ENCODE measurements around the gene RAET1L.
"Not testable (repeated sequence)": the region's sequence is repeated elsewhere in the genome, so short reads cannot be mapped to it uniquely, and the experiment has no call there.

Gene RAET1L, protein sequence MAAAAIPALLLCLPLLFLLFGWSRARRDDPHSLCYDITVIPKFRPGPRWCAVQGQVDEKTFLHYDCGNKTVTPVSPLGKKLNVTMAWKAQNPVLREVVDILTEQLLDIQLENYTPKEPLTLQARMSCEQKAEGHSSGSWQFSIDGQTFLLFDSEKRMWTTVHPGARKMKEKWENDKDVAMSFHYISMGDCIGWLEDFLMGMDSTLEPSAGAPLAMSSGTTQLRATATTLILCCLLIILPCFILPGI

GRCh38 chr6:150025201-150025917, at the start of gene RAET1L:
RAET1L (minus strand) TSS chr6:150025532; CDS start chr6:150025471, 61 bp downstream.
- peak in 1 of 2 donors; percentile 20 for DNase-seq (ENCODE audit: low read depth in 2 of 2)

DNA sequence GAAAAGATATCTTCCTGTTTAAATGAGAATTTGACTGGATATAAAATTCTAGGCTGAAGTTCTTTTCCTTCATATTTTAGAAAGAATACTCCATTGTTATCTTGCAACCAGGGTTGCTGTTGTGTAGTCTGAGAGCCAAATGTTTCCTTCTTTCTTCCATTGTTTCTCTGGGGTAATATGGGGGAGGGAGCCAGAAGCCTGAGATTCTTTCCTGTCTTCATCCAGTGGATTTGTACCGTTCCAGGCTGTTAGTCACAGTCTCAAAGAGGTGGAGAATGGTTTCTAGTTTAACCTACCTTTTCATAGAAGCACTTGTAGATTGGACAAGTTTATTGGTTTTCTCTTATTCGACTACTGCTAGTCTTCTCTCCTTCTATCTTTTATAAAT, 49.7 kb upstream of the RAET1L start:
- no peak for DNase-seq (ENCODE audit: low read depth in 2 of 2)

GRCh38 chr6:150074396-150075033, 49.2 kb upstream of the RAET1L start:
- not testable (repeated sequence) for DNase-seq (ENCODE audit: low read depth in 2 of 2)

DNA sequence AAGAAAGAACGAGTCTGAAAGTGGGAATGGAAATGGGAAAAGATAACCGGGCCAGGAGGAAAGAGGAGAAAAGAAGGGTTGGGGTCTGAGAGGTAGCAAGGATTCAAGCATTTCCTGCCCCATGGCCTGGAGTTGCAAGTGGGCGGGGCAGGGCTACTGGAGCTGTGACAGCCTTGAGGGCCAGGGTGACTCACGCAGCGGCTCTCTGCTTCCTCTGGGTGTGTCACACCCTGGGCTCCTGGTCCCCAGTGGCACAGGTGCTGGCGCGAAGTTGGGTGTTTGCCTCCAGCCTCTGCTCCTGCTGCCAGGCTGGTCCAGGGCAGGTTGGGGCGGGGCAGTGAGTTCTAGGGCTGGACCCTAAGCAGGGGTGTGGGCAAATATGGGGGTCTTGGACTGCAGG, 46.9 kb upstream of the RAET1L start:
- peak in 1 of 2 donors; percentile 35 for DNase-seq (ENCODE audit: low read depth in 2 of 2)

DNA sequence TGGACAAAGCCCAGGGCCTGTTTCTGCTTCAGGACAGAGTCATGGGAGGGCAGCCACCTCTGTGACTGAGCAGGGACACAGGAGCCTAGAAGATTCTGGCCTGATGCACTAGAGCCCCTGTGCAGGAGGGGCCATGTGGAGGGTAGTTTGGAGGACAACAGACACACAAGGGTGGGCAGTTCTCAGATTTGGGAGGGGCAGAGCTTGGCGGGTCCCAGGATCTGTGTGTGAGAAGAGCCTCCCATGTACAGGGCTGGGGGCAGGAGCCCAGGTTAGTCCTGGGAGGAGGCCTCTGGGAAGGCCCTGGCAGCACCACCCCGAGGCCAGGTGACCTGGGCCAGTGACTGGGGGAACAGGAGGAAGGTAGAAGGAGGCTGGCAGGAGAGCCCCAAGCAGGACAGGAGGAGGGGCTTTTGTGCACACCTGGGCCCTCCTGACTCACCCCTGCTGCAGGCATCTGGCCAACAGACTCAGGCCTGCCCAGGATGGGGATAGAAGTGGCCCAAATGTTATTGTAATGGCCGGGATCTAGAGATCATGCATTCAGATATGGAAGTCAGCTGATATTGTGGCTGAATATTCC, 45.0 kb upstream of the RAET1L start:
- no peak for DNase-seq (ENCODE audit: low read depth in 2 of 2)

DNA sequence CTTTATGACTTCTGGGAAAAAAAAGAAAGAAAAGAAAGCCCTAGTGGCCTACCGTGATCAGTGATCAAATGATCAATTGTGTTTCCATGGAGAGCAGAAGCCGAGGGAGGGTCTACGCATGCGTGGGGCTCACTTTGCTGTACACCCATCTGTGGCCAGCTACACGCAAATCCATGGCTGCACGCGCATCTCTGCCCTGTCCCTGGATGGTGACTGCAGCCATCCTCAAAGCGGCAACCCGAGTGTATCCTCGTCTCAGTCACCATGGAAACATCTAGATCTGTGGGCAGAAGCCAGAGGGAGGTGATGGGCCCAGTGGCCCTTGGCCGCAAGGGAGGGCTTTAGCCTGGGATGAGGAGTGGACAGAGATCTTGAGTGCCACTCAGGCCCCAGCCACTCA, 44.4 kb upstream of the RAET1L start:
- no peak for DNase-seq (ENCODE audit: low read depth in 2 of 2)

DNA sequence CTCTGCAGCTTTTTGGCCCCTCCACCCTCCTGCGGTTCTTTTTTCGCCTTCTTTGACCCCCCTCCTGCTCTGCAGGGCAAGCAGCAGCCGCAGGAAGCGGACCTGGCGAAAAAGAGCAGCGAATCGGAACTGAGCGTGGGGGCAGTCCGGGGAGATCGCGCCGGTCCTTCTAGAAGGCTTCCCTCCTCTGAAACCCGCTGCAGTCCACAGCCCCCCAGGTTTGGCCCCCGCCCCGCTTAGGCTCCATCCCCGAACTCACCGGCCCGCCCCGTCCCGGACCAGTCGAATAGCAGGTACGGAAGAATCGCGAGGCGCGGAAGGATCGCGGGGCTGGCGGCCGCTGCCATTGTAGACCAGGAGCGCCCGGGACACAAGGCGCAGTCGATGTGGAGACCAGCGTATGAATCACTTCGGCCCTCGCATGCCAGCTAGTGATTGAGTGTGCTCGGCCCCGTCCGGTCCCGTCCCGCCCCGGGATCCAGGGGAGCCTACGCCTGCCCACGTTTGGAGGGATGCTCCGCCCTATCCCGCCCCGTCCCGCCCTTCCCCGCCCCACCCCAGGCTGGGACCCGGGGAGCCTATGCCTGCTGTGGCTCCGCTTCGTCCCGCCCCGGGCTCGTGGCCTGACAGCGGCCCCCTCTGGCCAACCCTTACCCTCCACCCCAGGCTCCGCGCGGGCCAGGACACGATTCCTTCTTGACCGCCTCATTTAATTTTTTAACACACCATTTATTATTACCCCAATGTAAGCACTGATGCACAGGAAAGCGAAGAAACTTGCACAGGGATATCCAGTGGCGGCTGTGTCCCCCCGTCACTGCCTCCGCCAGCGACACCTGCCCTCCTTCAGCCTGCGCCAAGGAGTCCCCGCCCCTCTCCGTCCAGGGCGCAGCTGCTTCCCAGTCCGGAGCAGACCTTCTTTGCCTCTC, 43.7 kb upstream of the RAET1L start, which contains the start of gene ULBP3:
TSS of gene ULBP3 (minus strand) at position 402 of the 929 bp plus-strand sequence. CDS start at position 347, 55 bp downstream.
- DNase-seq (ENCODE audit: low read depth in 2 of 2), result peak; percentile 33 to 59

GRCh38 chr6:150068151-150068550, 42.8 kb upstream of the RAET1L start:
- no peak for DNase-seq (ENCODE audit: low read depth in 2 of 2)

DNA sequence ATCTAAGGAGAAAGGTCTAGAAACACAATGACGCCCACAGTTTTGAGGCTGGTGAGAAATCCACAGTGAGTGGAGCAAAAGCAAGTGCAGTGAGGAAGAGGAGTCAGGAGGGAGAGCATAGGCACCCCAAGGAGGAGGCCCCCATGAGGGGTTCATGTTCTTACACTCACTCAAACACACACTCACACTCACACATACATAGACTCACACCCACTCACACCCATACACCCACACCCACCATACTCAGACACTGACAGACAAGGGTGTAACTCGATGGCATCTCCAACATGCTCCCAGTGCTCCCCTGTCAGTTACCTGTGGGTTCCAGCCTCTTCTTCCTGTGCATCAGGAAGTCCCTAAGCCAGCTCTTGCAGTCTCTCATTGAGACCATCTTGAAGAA, 39.8 kb upstream of the RAET1L start:
- no peak for DNase-seq (ENCODE audit: low read depth in 2 of 2)

GRCh38 chr6:150063640-150064039, 38.3 kb upstream of the RAET1L start:
- no peak for DNase-seq (ENCODE audit: low read depth in 2 of 2)

- not testable (repeated sequence) for DNase-seq (ENCODE audit: low read depth in 2 of 2)
These were observed 34.6 kb upstream of the RAET1L start for GRCh38 chr6:150059973-150060372.

DNA sequence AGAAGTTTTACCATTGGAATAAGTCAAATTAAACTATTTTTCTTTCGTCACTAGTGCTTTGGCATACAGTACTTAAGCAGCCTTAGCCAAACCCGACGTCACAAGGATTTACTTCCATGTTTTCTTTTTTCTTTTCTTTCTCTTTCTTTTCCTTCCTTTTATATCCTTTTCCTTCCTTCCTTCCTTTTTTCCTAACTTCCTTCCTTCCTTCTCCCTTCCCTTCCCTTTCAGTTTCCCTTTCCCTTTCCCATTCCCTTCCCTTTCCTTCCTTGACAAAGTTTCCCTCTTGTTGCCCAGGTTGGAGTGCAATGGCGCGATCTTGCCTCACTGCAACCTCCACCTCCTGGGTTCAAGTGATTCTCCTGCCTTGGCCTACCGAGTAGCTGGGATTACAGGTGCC, 33.7 kb upstream of the RAET1L start:
- no peak for DNase-seq (ENCODE audit: low read depth in 2 of 2)

DNA sequence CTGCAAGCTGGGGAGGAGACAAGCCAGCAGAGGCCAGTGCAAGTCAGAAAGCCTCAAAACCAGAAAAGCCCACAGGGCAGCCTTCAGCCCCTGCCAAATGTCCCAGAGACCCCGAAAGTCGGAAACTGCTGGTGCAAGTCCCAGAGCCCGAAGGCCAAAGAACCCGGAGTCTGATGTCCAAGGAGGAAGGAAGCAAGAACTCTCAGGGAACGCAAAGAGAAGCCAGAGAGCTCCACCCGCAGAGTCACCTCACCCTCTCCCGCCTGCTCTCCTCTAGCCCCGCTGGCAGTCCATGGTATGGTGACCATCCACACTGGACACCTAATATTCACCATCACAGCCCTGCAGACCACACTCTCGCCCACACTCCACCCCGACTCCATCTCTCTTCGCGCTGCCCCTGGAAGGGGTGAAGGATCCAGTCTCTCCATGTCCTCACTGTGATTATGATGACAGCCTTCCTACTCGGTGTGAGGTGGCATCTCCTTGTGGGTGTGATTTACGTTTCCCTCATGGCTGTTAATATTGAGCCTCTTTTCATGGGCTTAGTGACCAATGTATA, 33.0 kb upstream of the RAET1L start:
- DNase-seq (ENCODE audit: low read depth in 2 of 2), result no peak

- no peak for DNase-seq (ENCODE audit: low read depth in 2 of 2)
These were observed 32.2 kb upstream of the RAET1L start for GRCh38 chr6:150057501-150057951.

DNA sequence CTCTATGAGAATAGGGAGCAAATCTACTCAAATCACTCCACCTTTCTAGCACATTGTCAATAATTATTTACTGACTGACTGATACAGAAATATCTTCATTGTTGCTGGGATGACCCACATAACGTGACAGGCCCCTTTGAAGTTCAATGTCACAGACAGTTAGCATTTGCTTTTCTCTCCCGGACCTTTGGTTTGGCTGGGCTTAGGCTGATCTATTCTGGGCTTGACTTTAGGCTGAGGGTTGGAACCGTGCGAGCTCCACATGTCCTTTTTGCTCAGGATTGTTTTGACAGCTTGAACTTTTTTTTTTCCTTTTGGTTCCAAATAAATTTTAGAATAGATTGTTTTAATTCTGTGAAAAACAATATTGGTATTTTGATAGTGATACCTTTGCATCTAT, 31.6 kb upstream of the RAET1L start:
- DNase-seq (ENCODE audit: low read depth in 2 of 2), result no peak

- DNase-seq (ENCODE audit: low read depth in 2 of 2), result no peak
These were observed 30.8 kb upstream of the RAET1L start for GRCh38 chr6:150056156-150056555.

- DNase-seq (ENCODE audit: low read depth in 2 of 2), result no peak
These were observed 29.8 kb upstream of the RAET1L start for GRCh38 chr6:150055131-150055530.

DNA sequence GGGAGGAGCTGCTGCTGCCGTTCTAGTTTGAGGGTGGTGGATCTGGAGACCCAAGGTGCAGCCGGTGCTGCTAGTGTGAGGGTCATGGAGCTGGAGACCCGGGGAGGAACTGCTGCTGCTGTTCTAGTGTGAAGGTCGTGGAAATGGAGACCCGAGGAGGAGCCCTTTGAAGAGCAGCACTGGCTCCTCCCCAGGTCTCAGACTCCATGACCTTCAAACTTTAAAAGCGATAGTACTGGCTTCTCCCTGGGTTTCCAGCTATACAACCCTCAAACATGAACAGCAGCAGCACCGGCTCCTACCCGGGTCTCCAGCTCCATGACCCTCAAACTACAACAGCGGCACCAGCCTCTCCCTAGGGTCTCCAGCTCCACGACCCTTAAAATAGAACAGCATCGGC, 28.1 kb upstream of the RAET1L start:
- no peak for DNase-seq (ENCODE audit: low read depth in 2 of 2)

DNA sequence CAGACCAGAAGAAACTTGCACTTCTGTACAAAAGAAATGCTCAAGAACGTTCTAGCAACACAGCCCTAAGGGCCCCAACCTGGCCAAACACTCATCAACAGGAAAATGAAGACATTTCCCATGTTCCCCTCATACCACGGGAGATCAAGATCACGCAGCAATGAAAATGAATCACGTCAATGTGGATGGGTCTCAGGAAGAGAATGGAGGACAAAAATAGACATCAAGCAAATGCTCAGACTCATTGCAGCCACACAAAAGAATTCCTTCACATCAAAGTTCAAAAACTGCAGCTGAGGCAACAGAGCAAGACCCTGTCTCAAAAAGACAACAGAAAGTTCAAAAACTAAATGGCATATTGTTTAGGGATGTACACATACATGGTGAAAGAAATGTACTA, 25.5 kb upstream of the RAET1L start:
- no peak for DNase-seq (ENCODE audit: low read depth in 2 of 2)

- DNase-seq (ENCODE audit: low read depth in 2 of 2), result no peak
These were observed 22.8 kb upstream of the RAET1L start for GRCh38 chr6:150048099-150048498.

DNA sequence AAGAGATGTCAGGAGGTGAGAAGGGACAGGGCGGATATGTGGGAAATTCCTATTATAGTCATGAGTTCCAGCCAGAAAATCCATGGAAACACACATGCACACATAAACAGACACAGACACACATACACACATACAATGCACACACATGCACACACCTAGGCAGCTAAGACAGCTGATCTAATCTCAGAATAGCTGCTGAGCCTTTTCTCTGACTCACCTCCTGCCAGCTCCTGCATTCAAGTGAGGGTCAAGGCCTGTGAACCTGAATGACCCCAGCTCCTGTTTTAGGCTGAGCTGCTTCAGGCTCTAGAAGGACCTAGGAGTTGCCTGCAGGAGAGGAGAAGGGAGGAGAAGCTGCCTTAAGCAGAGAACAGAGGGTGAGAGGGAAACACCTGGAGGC, 21.6 kb upstream of the RAET1L start:
- no peak for DNase-seq (ENCODE audit: low read depth in 2 of 2)
